H9 (cell line): ENCODE results near the gene ATXN3. TPM values are rescaled to one million over a fixed set of nuclear protein-coding genes. Genes with fewer than 3 reads are reported as not detected.

Experiments used
- DNase-seq: peaks from one replicate; pipeline ENCODE4 v3.0.0-alpha.2; 2017
- H2AFZ ChIP-seq: one replicate; pipeline ENCODE4 v1.6.1; 2013; ENCODE audit warnings: mild to moderate bottlenecking, low read length, control low read depth, moderate library complexity
- H2AK5ac ChIP-seq: 2 replicates; pipeline ENCODE4 v1.6.1; 2013; ENCODE audit warnings: low read length, control low read depth, mixed read lengths; ENCODE audit not compliant: insufficient read length
- H2BK120ac ChIP-seq: one replicate; pipeline ENCODE4 v1.6.1; 2013; ENCODE audit warnings: low read depth, mild to moderate bottlenecking, low read length, control low read depth, inconsistent platforms; ENCODE audit not compliant: poor library complexity, severe bottlenecking
- H2BK12ac ChIP-seq: 2 replicates; pipeline ENCODE4 v1.6.1; 2013; ENCODE audit warnings: low read length, control low read depth, mixed read lengths, low read depth; ENCODE audit not compliant: insufficient read length
- H2BK15ac ChIP-seq: 2 replicates; pipeline ENCODE4 v1.6.1; 2013; ENCODE audit warnings: low read depth, low read length, control low read depth
- H2BK20ac ChIP-seq: one replicate; pipeline ENCODE4 v1.6.1; 2013; ENCODE audit warnings: low read depth, mild to moderate bottlenecking, low read length, control low read depth, inconsistent platforms; ENCODE audit not compliant: poor library complexity, severe bottlenecking
- H2BK5ac ChIP-seq: 2 replicates; pipeline ENCODE4 v1.6.1; 2013; ENCODE audit warnings: low read length, control low read depth, mixed read lengths; ENCODE audit not compliant: insufficient read length
- H3K14ac ChIP-seq: 2 replicates; pipeline ENCODE4 v1.6.1; 2013; ENCODE audit warnings: low read length, control low read depth; ENCODE audit not compliant: insufficient read depth
- H3K18ac ChIP-seq: 2 replicates; pipeline ENCODE4 v1.6.1; 2013; ENCODE audit warnings: low read depth, mild to moderate bottlenecking, mixed read lengths, low read length, control low read depth; ENCODE audit not compliant: insufficient read length
- H3K23ac ChIP-seq: 2 replicates; pipeline ENCODE4 v1.6.1; 2013; ENCODE audit warnings: low read length, control low read depth, mixed read lengths, low read depth; ENCODE audit not compliant: insufficient read length
- H3K23me2 ChIP-seq: 2 replicates; pipeline ENCODE4 v1.6.1; 2013; ENCODE audit warnings: low read depth, mild to moderate bottlenecking, mixed read lengths, low read length, control low read depth; ENCODE audit not compliant: insufficient read length, poor library complexity, severe bottlenecking
- H3K27ac ChIP-seq: 2 replicates; pipeline ENCODE4 v1.5.1; 2013; ENCODE audit warnings: low read length, control low read depth, mixed read lengths, low read depth; ENCODE audit not compliant: insufficient read length
- H3K27me3 ChIP-seq: 2 replicates; pipeline ENCODE4 v1.6.1; 2013; ENCODE audit warnings: low read length, control low read depth, inconsistent platforms; ENCODE audit not compliant: insufficient read depth
- H3K4ac ChIP-seq: 2 replicates; pipeline ENCODE4 v1.6.1; 2013; ENCODE audit warnings: low read depth, mild to moderate bottlenecking, control low read depth, inconsistent platforms, low read length, moderate library complexity
- H3K4me1 ChIP-seq: 2 replicates; pipeline ENCODE4 v1.6.1; 2013; ENCODE audit warnings: low read length, control low read depth, inconsistent platforms; ENCODE audit not compliant: insufficient read depth
- H3K4me2 ChIP-seq: 2 replicates; pipeline ENCODE4 v1.6.1; 2013; ENCODE audit warnings: low read length, control low read depth, mixed read lengths; ENCODE audit not compliant: insufficient read length, insufficient read depth
- H3K56ac ChIP-seq: 2 replicates; pipeline ENCODE4 v1.6.1; 2013; ENCODE audit warnings: low read depth, mild to moderate bottlenecking, mixed read lengths, low read length, control low read depth; ENCODE audit not compliant: insufficient read length
- H3K79me1 ChIP-seq: 2 replicates; pipeline ENCODE4 v1.6.1; 2013; ENCODE audit warnings: low read depth, mild to moderate bottlenecking, moderate library complexity, low read length, control low read depth, inconsistent platforms; ENCODE audit not compliant: insufficient read depth, poor library complexity, severe bottlenecking
- H3K79me2 ChIP-seq: 2 replicates; pipeline ENCODE4 v1.6.1; 2013; ENCODE audit warnings: low read length, control low read depth, inconsistent platforms; ENCODE audit not compliant: insufficient read depth
- H3K9ac ChIP-seq: 2 replicates; pipeline ENCODE4 v1.6.1; 2013; ENCODE audit warnings: low read length, control low read depth, mixed read lengths; ENCODE audit not compliant: insufficient read length; ENCODE audit errors: extremely low read depth
- H3K9me3 ChIP-seq: one replicate; pipeline ENCODE4 v1.6.1; 2013; ENCODE audit warnings: low read depth, low read length, inconsistent platforms; ENCODE audit not compliant: control insufficient read depth
- H3T11ph ChIP-seq: one replicate; pipeline ENCODE4 v1.6.1; 2013; ENCODE audit warnings: mild to moderate bottlenecking, low read length, control low read depth, inconsistent platforms
- H4K20me1 ChIP-seq: one replicate; pipeline ENCODE4 v1.6.1; 2013; ENCODE audit not compliant: control insufficient read depth, insufficient read length, insufficient read depth
- H4K5ac ChIP-seq: 2 replicates; pipeline ENCODE4 v1.6.1; 2013; ENCODE audit warnings: low read depth, mild to moderate bottlenecking, mixed read lengths, low read length, control low read depth; ENCODE audit not compliant: insufficient read length
- H4K8ac ChIP-seq: replicated peaks from 2 replicates; pipeline ENCODE4 v1.6.1; 2013; ENCODE audit warnings: low read length, control low read depth, mixed read lengths, low read depth; ENCODE audit not compliant: insufficient read length
- H4K91ac ChIP-seq: 2 replicates; pipeline ENCODE4 v1.6.1; 2013; ENCODE audit warnings: low read depth, mild to moderate bottlenecking, moderate library complexity, mixed read lengths, low read length, control low read depth; ENCODE audit not compliant: insufficient read length
- H3K27ac Mint-ChIP-seq, 3 experiments: 2 replicates in 2 of 3; 3 replicates in 1 of 3; pipeline ENCODE4 v1.8.0; 2020 to 2021; ENCODE audit warnings: mixed read lengths in 3 of 3, mild to moderate bottlenecking in 1 of 3, moderate library complexity in 1 of 3
- H3K27me3 Mint-ChIP-seq: 2 replicates; pipeline ENCODE4 v1.8.0; 2021; ENCODE audit warnings: low read depth, mild to moderate bottlenecking, moderate library complexity, mixed read lengths
- H3K36me3 Mint-ChIP-seq, 3 experiments: 2 replicates in 2 of 3; 3 replicates in 1 of 3; pipeline ENCODE4 v1.8.0; 2020 to 2021; ENCODE audit warnings: low read depth in 3 of 3, mixed read lengths in 3 of 3; ENCODE audit not compliant: insufficient read depth in 1 of 3
- H3K4me1 Mint-ChIP-seq, 2 experiments: 2 replicates each; pipeline ENCODE4 v1.8.0; 2020; ENCODE audit warnings: mixed read lengths in 2 of 2
- H3K4me3 Mint-ChIP-seq, 2 experiments: 2 replicates in 1 of 2; 3 replicates in 1 of 2; pipeline ENCODE4 v1.8.0; 2020 to 2021; ENCODE audit warnings: mild to moderate bottlenecking in 2 of 2, mixed read lengths in 2 of 2, moderate library complexity in 1 of 2
- H3K9me3 Mint-ChIP-seq, 2 experiments: 2 replicates in 1 of 2; 3 replicates in 1 of 2; pipeline ENCODE4 v1.8.0; 2020; ENCODE audit warnings: mild to moderate bottlenecking in 2 of 2, mixed read lengths in 2 of 2, moderate library complexity in 1 of 2
- CTCF ChIP-seq: fragments of 200-600 bp; sonication (generic); conservative IDR thresholded peaks from 3 replicates; pipeline ENCODE4 v1.8.0; 2021; ENCODE audit warnings: antibody characterized with exemption, mild to moderate bottlenecking
- WGBS: extraction: QIAGEN DNeasy Blood & Tissue Kit; methylation state at CpG from one replicate; pipeline ENCODE4 v1.1.7; 2013; ENCODE audit warnings: missing lambda C conversion rate, low lambda C conversion rate, mixed read lengths; ENCODE audit not compliant: insufficient read length; ENCODE audit errors: extremely low coverage; 5-methylcytosine and 5-hydroxymethylcytosine counted together
- total RNA-seq: library from RNA; stranded (reverse); gene quantifications from 2 replicates; pipeline ENCODE4 v1.2.1, GENCODE V29; 2021

Gene ATXN3
- total RNA-seq, 1 experiment from 2014 or later, result 29.7 TPM

GRCh38 chr14:92105073-92105892 lies 1.1 kb downstream of the ATXN3 start:
- no peaks in the 10 kb centered on the region for H3K27me3 ChIP-seq
- no CpG with 5 or more reads among the region's 16 CpGs for WGBS

More at GRCh38 chr14:92105073-92105892, 1.1 kb downstream of the ATXN3 start:
- Histone ChIP-seq H3K23me2 (no peaks in the 10 kb centered on the region), H3K14ac (no peak overlapping the region), H2BK120ac (no peak overlapping the region), H3K23ac (no peak overlapping the region), H2AFZ (no peak overlapping the region), H3K9ac (peak overlapping the region; percentile 67), H4K91ac (no peak overlapping the region), H4K8ac (no peak overlapping the region), H2AK5ac (no peak overlapping the region), H3K9me3 (no peaks in the 10 kb centered on the region), H3K4ac (no peak overlapping the region), H4K20me1 (no peaks in the 10 kb centered on the region), H3K4me1 (peaks cover 2% of the 10 kb centered on the region), H3K79me2 (peaks cover 28% of the 10 kb centered on the region; the same call in 1 of the 2 replicates), H3K4me2 (peak overlapping the region; percentile 89), H2BK5ac (no peak overlapping the region), H3K56ac (no peak overlapping the region), H3K79me1 (peaks cover 8% of the 10 kb centered on the region), H2BK12ac (no peak overlapping the region), H4K5ac (no peak overlapping the region), H2BK20ac (no peak overlapping the region), H3K18ac (no peak overlapping the region), H3K27ac (no peak overlapping the region), H2BK15ac (no peak overlapping the region), H3T11ph (no peak overlapping the region)
- Mint-ChIP-seq H3K36me3 (no peaks in the 10 kb centered on the region), H3K27ac (peak overlapping the region; percentile 70 to 97 (median 95); a peak in 5 of 7 replicates), H3K9me3 (no peaks in the 10 kb centered on the region), H3K4me3 (peak overlapping the region; percentile 95 to 100), H3K4me1 (peaks cover 28 to 34% of the 10 kb centered on the region in 2 experiments), H3K27me3 (no peaks in the 10 kb centered on the region)
- no peak for TF ChIP-seq CTCF
- no peak for DNase-seq
